HG03378 (cell line): Measurements from ENCODE around the gene C16orf54.
A peak's percentile ranks its signal among the peaks of the same experiment; 100 is the strongest.
"Not testable (repeated sequence)": the region's sequence is repeated elsewhere in the genome, so short reads cannot be mapped to it uniquely, and the experiment has no call there.

ENCODE experiments used
- ATAC-seq: cut with Tn5 transposase; IDR thresholded peaks from one replicate; pipeline ENCODE4 v1.9.1; 2021; ENCODE audit warnings: mild to moderate bottlenecking, moderate library complexity; ENCODE audit not compliant: unreplicated experiment

C16orf54 gene

GRCh38 chr16:29710227-29711219 is 35.3 kb downstream of the C16orf54 start:
- ATAC-seq, result no peak

GRCh38 chr16:29709657-29710056 is 36.1 kb downstream of the C16orf54 start:
- ATAC-seq, result not testable (repeated sequence)

GRCh38 chr16:29708917-29709600 is 36.7 kb downstream of the C16orf54 start:
- no peak for ATAC-seq

GRCh38 chr16:29707160-29707559 is 38.6 kb downstream of the C16orf54 start:
- not testable (repeated sequence) for ATAC-seq

- ATAC-seq, result no peak
These were observed 40.8 kb downstream of the C16orf54 start for GRCh38 chr16:29705030-29705429.

- peak; percentile 29 for ATAC-seq
These were observed 43.5 kb downstream of the C16orf54 start for GRCh38 chr16:29702269-29702668.

- no peak for ATAC-seq
These were observed 44.6 kb downstream of the C16orf54 start for GRCh38 chr16:29701214-29701555.

GRCh38 chr16:29700253-29700987 is 45.4 kb downstream of the C16orf54 start:
- no peak for ATAC-seq

- no peak for ATAC-seq
These were observed 46.2 kb downstream of the C16orf54 start for GRCh38 chr16:29699324-29700219.

GRCh38 chr16:29698484-29699323 is 47.1 kb downstream of the C16orf54 start:
- ATAC-seq, result no peak

- no peak for ATAC-seq
These were observed 47.7 kb downstream of the C16orf54 start for GRCh38 chr16:29698042-29698441.

GRCh38 chr16:29697391-29697790 is 48.4 kb downstream of the C16orf54 start:
- no peak for ATAC-seq

- ATAC-seq, result no peak
These were observed 48.9 kb downstream of the C16orf54 start for GRCh38 chr16:29696881-29697331.

GRCh38 chr16:29695675-29696074 is 50.1 kb downstream of the C16orf54 start:
- not testable (repeated sequence) for ATAC-seq

- no peak for ATAC-seq
These were observed 51.2 kb downstream of the C16orf54 start for GRCh38 chr16:29694384-29695195.

GRCh38 chr16:29692606-29693005 is 53.2 kb downstream of the C16orf54 start:
- not testable (repeated sequence) for ATAC-seq
